H9 (cell line): ENCODE measurements around the gene DNASE1L3. TPM values are rescaled to one million over a fixed set of nuclear protein-coding genes. Genes with fewer than 3 reads are reported as not detected.

ENCODE experiments used
- DNase-seq: peaks from one replicate; pipeline ENCODE4 v3.0.0-alpha.2; 2017
- H2AFZ ChIP-seq: one replicate; pipeline ENCODE4 v1.6.1; 2013; ENCODE audit warnings: mild to moderate bottlenecking, low read length, control low read depth, moderate library complexity
- H2AK5ac ChIP-seq: 2 replicates; pipeline ENCODE4 v1.6.1; 2013; ENCODE audit warnings: low read length, control low read depth, mixed read lengths; ENCODE audit not compliant: insufficient read length
- H2BK120ac ChIP-seq: one replicate; pipeline ENCODE4 v1.6.1; 2013; ENCODE audit warnings: low read depth, mild to moderate bottlenecking, low read length, control low read depth, inconsistent platforms; ENCODE audit not compliant: poor library complexity, severe bottlenecking
- H2BK12ac ChIP-seq: 2 replicates; pipeline ENCODE4 v1.6.1; 2013; ENCODE audit warnings: low read length, control low read depth, mixed read lengths, low read depth; ENCODE audit not compliant: insufficient read length
- H2BK15ac ChIP-seq: 2 replicates; pipeline ENCODE4 v1.6.1; 2013; ENCODE audit warnings: low read depth, low read length, control low read depth
- H2BK20ac ChIP-seq: one replicate; pipeline ENCODE4 v1.6.1; 2013; ENCODE audit warnings: low read depth, mild to moderate bottlenecking, low read length, control low read depth, inconsistent platforms; ENCODE audit not compliant: poor library complexity, severe bottlenecking
- H2BK5ac ChIP-seq: 2 replicates; pipeline ENCODE4 v1.6.1; 2013; ENCODE audit warnings: low read length, control low read depth, mixed read lengths; ENCODE audit not compliant: insufficient read length
- H3K14ac ChIP-seq: 2 replicates; pipeline ENCODE4 v1.6.1; 2013; ENCODE audit warnings: low read length, control low read depth; ENCODE audit not compliant: insufficient read depth
- H3K18ac ChIP-seq: 2 replicates; pipeline ENCODE4 v1.6.1; 2013; ENCODE audit warnings: low read depth, mild to moderate bottlenecking, mixed read lengths, low read length, control low read depth; ENCODE audit not compliant: insufficient read length
- H3K23ac ChIP-seq: 2 replicates; pipeline ENCODE4 v1.6.1; 2013; ENCODE audit warnings: low read length, control low read depth, mixed read lengths, low read depth; ENCODE audit not compliant: insufficient read length
- H3K23me2 ChIP-seq: 2 replicates; pipeline ENCODE4 v1.6.1; 2013; ENCODE audit warnings: low read depth, mild to moderate bottlenecking, mixed read lengths, low read length, control low read depth; ENCODE audit not compliant: insufficient read length, poor library complexity, severe bottlenecking
- H3K27ac ChIP-seq: 2 replicates; pipeline ENCODE4 v1.5.1; 2013; ENCODE audit warnings: low read length, control low read depth, mixed read lengths, low read depth; ENCODE audit not compliant: insufficient read length
- H3K27me3 ChIP-seq: 2 replicates; pipeline ENCODE4 v1.6.1; 2013; ENCODE audit warnings: low read length, control low read depth, inconsistent platforms; ENCODE audit not compliant: insufficient read depth
- H3K4ac ChIP-seq: 2 replicates; pipeline ENCODE4 v1.6.1; 2013; ENCODE audit warnings: low read depth, mild to moderate bottlenecking, control low read depth, inconsistent platforms, low read length, moderate library complexity
- H3K4me1 ChIP-seq: 2 replicates; pipeline ENCODE4 v1.6.1; 2013; ENCODE audit warnings: low read length, control low read depth, inconsistent platforms; ENCODE audit not compliant: insufficient read depth
- H3K4me2 ChIP-seq: 2 replicates; pipeline ENCODE4 v1.6.1; 2013; ENCODE audit warnings: low read length, control low read depth, mixed read lengths; ENCODE audit not compliant: insufficient read length, insufficient read depth
- H3K56ac ChIP-seq: 2 replicates; pipeline ENCODE4 v1.6.1; 2013; ENCODE audit warnings: low read depth, mild to moderate bottlenecking, mixed read lengths, low read length, control low read depth; ENCODE audit not compliant: insufficient read length
- H3K79me1 ChIP-seq: 2 replicates; pipeline ENCODE4 v1.6.1; 2013; ENCODE audit warnings: low read depth, mild to moderate bottlenecking, moderate library complexity, low read length, control low read depth, inconsistent platforms; ENCODE audit not compliant: insufficient read depth, poor library complexity, severe bottlenecking
- H3K79me2 ChIP-seq: 2 replicates; pipeline ENCODE4 v1.6.1; 2013; ENCODE audit warnings: low read length, control low read depth, inconsistent platforms; ENCODE audit not compliant: insufficient read depth
- H3K9ac ChIP-seq: 2 replicates; pipeline ENCODE4 v1.6.1; 2013; ENCODE audit warnings: low read length, control low read depth, mixed read lengths; ENCODE audit not compliant: insufficient read length; ENCODE audit errors: extremely low read depth
- H3K9me3 ChIP-seq: one replicate; pipeline ENCODE4 v1.6.1; 2013; ENCODE audit warnings: low read depth, low read length, inconsistent platforms; ENCODE audit not compliant: control insufficient read depth
- H3T11ph ChIP-seq: one replicate; pipeline ENCODE4 v1.6.1; 2013; ENCODE audit warnings: mild to moderate bottlenecking, low read length, control low read depth, inconsistent platforms
- H4K20me1 ChIP-seq: one replicate; pipeline ENCODE4 v1.6.1; 2013; ENCODE audit not compliant: control insufficient read depth, insufficient read length, insufficient read depth
- H4K5ac ChIP-seq: 2 replicates; pipeline ENCODE4 v1.6.1; 2013; ENCODE audit warnings: low read depth, mild to moderate bottlenecking, mixed read lengths, low read length, control low read depth; ENCODE audit not compliant: insufficient read length
- H4K8ac ChIP-seq: replicated peaks from 2 replicates; pipeline ENCODE4 v1.6.1; 2013; ENCODE audit warnings: low read length, control low read depth, mixed read lengths, low read depth; ENCODE audit not compliant: insufficient read length
- H4K91ac ChIP-seq: 2 replicates; pipeline ENCODE4 v1.6.1; 2013; ENCODE audit warnings: low read depth, mild to moderate bottlenecking, moderate library complexity, mixed read lengths, low read length, control low read depth; ENCODE audit not compliant: insufficient read length
- H3K27ac Mint-ChIP-seq, 3 experiments: 2 replicates in 2 of 3; 3 replicates in 1 of 3; pipeline ENCODE4 v1.8.0; 2020 to 2021; ENCODE audit warnings: mixed read lengths in 3 of 3, mild to moderate bottlenecking in 1 of 3, moderate library complexity in 1 of 3
- H3K27me3 Mint-ChIP-seq: 2 replicates; pipeline ENCODE4 v1.8.0; 2021; ENCODE audit warnings: low read depth, mild to moderate bottlenecking, moderate library complexity, mixed read lengths
- H3K36me3 Mint-ChIP-seq, 3 experiments: 2 replicates in 2 of 3; 3 replicates in 1 of 3; pipeline ENCODE4 v1.8.0; 2020 to 2021; ENCODE audit warnings: low read depth in 3 of 3, mixed read lengths in 3 of 3; ENCODE audit not compliant: insufficient read depth in 1 of 3
- H3K4me1 Mint-ChIP-seq, 2 experiments: 2 replicates each; pipeline ENCODE4 v1.8.0; 2020; ENCODE audit warnings: mixed read lengths in 2 of 2
- H3K4me3 Mint-ChIP-seq, 2 experiments: 2 replicates in 1 of 2; 3 replicates in 1 of 2; pipeline ENCODE4 v1.8.0; 2020 to 2021; ENCODE audit warnings: mild to moderate bottlenecking in 2 of 2, mixed read lengths in 2 of 2, moderate library complexity in 1 of 2
- H3K9me3 Mint-ChIP-seq, 2 experiments: 2 replicates in 1 of 2; 3 replicates in 1 of 2; pipeline ENCODE4 v1.8.0; 2020; ENCODE audit warnings: mild to moderate bottlenecking in 2 of 2, mixed read lengths in 2 of 2, moderate library complexity in 1 of 2
- WGBS: extraction: QIAGEN DNeasy Blood & Tissue Kit; methylation state at CpG from one replicate; pipeline ENCODE4 v1.1.7; 2013; ENCODE audit warnings: missing lambda C conversion rate, low lambda C conversion rate, mixed read lengths; ENCODE audit not compliant: insufficient read length; ENCODE audit errors: extremely low coverage; 5-methylcytosine and 5-hydroxymethylcytosine counted together
- total RNA-seq: library from RNA; stranded (reverse); gene quantifications from 2 replicates; pipeline ENCODE4 v1.2.1, GENCODE V29; 2021
- TF ChIP-seq, protein P1 (sequence below): fragments of 200-600 bp; sonication (generic); conservative IDR thresholded peaks from 3 replicates; pipeline ENCODE4 v1.8.0; 2021; ENCODE audit warnings: antibody characterized with exemption, mild to moderate bottlenecking

Gene DNASE1L3
- total RNA-seq, 1 experiment from 2014 or later, result not detected

DNA sequence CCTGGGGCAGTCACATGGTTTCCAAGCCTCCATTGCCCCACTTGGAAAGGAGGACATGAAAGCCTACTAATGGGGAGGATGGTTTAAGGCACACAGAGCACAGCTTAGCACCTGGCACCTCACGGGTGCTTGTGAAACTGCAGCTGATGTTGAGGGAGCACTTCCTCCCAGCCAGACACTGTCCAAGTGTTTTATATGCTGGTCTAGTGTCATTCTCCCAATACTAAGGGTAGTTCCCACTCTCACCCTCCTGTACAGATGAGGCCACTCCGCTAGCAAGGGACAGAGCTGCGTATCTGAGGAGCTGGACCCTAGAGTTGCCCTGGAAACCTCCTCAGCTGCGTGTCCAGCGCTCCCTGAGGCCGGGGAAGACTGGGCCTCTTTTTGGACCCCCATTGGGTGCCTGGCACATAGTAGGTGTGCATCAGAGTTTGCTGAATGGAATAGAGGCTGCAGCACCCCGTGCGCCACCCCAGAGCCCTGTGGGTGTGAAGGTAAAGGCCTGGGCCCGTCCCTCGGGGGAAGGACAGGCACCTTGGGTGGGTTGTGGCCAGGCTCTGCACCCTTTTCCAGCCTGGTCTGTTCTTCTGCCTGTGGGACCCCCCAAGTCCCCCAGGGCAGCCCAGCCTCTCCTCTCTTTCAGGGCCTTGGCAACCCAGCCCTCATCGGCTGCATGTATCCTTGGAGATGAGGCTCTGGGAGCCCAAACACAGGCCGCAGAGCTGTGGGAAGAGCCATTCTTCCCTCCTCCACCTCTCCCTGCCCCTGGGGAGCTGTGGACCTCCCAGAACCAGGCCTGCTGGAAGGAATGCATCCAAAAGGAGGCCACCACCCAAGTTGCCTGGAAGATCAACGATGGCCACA is 31.3 kb downstream of the DNASE1L3 start:
- no peak overlapping the region for H3K4me2 ChIP-seq
- H3K9me3 Mint-ChIP-seq, result no peaks in the 10 kb centered on the region
- no peak overlapping the region for H3K23ac ChIP-seq
- peaks cover 21% of the 10 kb centered on the region for H3K27me3 Mint-ChIP-seq
- H3K56ac ChIP-seq, result no peak overlapping the region
- peaks cover 4% of the 10 kb centered on the region for H3K23me2 ChIP-seq
- TF ChIP-seq, protein P1, sequence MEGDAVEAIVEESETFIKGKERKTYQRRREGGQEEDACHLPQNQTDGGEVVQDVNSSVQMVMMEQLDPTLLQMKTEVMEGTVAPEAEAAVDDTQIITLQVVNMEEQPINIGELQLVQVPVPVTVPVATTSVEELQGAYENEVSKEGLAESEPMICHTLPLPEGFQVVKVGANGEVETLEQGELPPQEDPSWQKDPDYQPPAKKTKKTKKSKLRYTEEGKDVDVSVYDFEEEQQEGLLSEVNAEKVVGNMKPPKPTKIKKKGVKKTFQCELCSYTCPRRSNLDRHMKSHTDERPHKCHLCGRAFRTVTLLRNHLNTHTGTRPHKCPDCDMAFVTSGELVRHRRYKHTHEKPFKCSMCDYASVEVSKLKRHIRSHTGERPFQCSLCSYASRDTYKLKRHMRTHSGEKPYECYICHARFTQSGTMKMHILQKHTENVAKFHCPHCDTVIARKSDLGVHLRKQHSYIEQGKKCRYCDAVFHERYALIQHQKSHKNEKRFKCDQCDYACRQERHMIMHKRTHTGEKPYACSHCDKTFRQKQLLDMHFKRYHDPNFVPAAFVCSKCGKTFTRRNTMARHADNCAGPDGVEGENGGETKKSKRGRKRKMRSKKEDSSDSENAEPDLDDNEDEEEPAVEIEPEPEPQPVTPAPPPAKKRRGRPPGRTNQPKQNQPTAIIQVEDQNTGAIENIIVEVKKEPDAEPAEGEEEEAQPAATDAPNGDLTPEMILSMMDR, result no peak
- peaks cover 13 to 23% of the 10 kb centered on the region in 2 experiments for H3K4me1 Mint-ChIP-seq
- H4K20me1 ChIP-seq, result peaks cover 5% of the 10 kb centered on the region
- WGBS, result no CpG with 5 or more reads among the region's 13 CpGs
- H3K9ac ChIP-seq, result no peak overlapping the region
- no peak overlapping the region for H2AFZ ChIP-seq
- no peaks in the 10 kb centered on the region for H3K9me3 ChIP-seq
- H3T11ph ChIP-seq, result no peak overlapping the region
- no peak overlapping the region for H3K18ac ChIP-seq
- H2BK12ac ChIP-seq, result no peak overlapping the region
- no peak for DNase-seq
- H2BK20ac ChIP-seq, result no peak overlapping the region
- H4K91ac ChIP-seq, result no peak overlapping the region
- no peaks in the 10 kb centered on the region for H3K27me3 ChIP-seq
- H4K8ac ChIP-seq, result no peak overlapping the region
- no peaks in the 10 kb centered on the region for H3K36me3 Mint-ChIP-seq
- H3K4me3 Mint-ChIP-seq, result no peak overlapping the region
- no peak overlapping the region for H3K14ac ChIP-seq
- no peaks in the 10 kb centered on the region for H3K79me1 ChIP-seq
- H3K27ac ChIP-seq, result no peak overlapping the region
- H2BK15ac ChIP-seq, result no peak overlapping the region
- H4K5ac ChIP-seq, result no peak overlapping the region
- no peaks in the 10 kb centered on the region for H3K79me2 ChIP-seq
- H3K27ac Mint-ChIP-seq, result no peak overlapping the region
- peaks cover 3% of the 10 kb centered on the region; the same call in 1 of the 2 replicates for H3K4me1 ChIP-seq
- H2BK120ac ChIP-seq, result no peak overlapping the region
- H2BK5ac ChIP-seq, result no peak overlapping the region
- H2AK5ac ChIP-seq, result no peak overlapping the region
- H3K4ac ChIP-seq, result no peak overlapping the region
